Activated CD8-positive, alpha-beta T cell treated with anti-CD3 and anti-CD28 coated beads, Interleukin-2, amount 10 ng/mL, durations not matched to agents 7 days and 5 days (primary cell): Measurements from ENCODE around the gene NCOA3. TPM values are rescaled to one million over a fixed set of nuclear protein-coding genes. Genes with fewer than 3 reads are reported as not detected.
A peak's percentile ranks its signal among the peaks of the same experiment; 100 is the strongest.

Experiments used
- ATAC-seq: fragments of 150-1000 bp; cut with Tn5 transposase; one replicate; pipeline ENCODE4 v1.10.0; 2021; ENCODE audit warnings: moderate library complexity
- CTCF ChIA-PET: fragments of 350-600 bp; sonication (Branson Sonifier 250); formaldehyde crosslinking; loops from one replicate; lab custom pipeline; 2021; ENCODE audit warnings: antibody characterized with exemption; lab: Charles Lee
- POLR2A ChIA-PET: fragments of 350-600 bp; sonication (Branson Sonifier 250); formaldehyde crosslinking; loops from one replicate; lab custom pipeline; 2021; ENCODE audit warnings: antibody characterized with exemption; lab: Charles Lee
- DNase-seq: peaks from one replicate; pipeline ENCODE4 v3.0.0-alpha.2; 2020
- H3K27ac Mint-ChIP-seq: one replicate; pipeline ENCODE4 v1.8.0; 2021; ENCODE audit warnings: mild to moderate bottlenecking, mixed read lengths
- H3K27me3 Mint-ChIP-seq: one replicate; pipeline ENCODE4 v1.8.0; 2021; ENCODE audit warnings: low read depth, mixed read lengths
- H3K36me3 Mint-ChIP-seq: one replicate; pipeline ENCODE4 v1.8.0; 2021; ENCODE audit warnings: low read depth, mixed read lengths
- H3K4me1 Mint-ChIP-seq: one replicate; pipeline ENCODE4 v1.8.0; 2021; ENCODE audit warnings: low read depth, mixed read lengths
- H3K4me3 Mint-ChIP-seq: one replicate; pipeline ENCODE4 v1.8.0; 2021; ENCODE audit warnings: mild to moderate bottlenecking, mixed read lengths
- H3K9me3 Mint-ChIP-seq: one replicate; pipeline ENCODE4 v1.8.0; 2022; ENCODE audit warnings: mixed read lengths; ENCODE audit not compliant: insufficient read depth
- total RNA-seq, 2 experiments: library from RNA; stranded (reverse); gene quantifications; one replicate each; pipeline ENCODE4 v1.2.3, GENCODE V29; 2021

NCOA3 gene
- total RNA-seq, 2 experiments from 2014 or later = 57.4 to 60.1 TPM

DNA sequence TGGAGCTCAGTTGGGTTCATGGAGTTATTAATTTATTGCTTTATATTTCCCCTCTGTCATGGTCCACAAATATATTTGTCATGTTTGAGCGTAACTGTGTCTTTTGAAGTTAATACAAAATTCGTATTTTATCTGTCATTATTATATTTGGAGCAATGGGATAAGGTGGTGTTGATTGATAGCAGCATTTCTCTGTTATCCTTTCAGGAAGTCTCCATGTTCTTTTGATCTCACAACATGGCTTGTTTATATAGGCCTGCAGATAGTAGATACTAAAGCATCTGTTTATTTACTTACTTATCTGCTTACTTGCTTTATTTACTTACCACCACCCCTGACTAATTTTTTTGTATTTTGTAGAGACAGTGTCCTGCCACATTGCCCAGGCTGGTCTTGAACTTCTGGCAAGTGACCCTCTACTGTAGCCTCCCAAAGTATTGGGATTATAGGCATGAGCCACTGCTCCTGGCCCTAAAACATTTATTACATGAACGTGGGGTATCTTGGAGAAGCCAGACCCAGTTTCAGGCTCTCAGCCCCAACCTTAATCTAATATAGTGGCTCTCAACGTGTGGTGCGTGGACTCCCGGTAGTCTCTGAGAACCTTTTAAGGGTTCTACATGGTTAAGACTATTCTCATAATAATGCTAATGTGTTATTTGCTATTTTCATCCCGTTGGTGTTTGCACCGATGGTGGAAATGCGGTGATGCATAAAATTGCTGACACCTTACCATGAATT, 104.2 kb downstream of the NCOA3 start:
- Mint-ChIP-seq H3K4me1 (peaks cover 81% of the 10 kb centered on the region), H3K27ac (peak overlapping the region; percentile 92), H3K4me3 (peak overlapping the region; percentile 51), H3K27me3 (no peaks in the 10 kb centered on the region), H3K9me3 (no peaks in the 10 kb centered on the region), H3K36me3 (peaks cover 49% of the 10 kb centered on the region)
- ATAC-seq (no peak), DNase-seq (no peak)
- ChIA-PET POLR2A (no interaction called here), CTCF (interaction anchor here (1.1 to 1.6 kb wide), 2 partner anchors 9 to 222 kb away, joined by 3 to 4 read pairs; no protein-coding TSS in a partner anchor)

DNA sequence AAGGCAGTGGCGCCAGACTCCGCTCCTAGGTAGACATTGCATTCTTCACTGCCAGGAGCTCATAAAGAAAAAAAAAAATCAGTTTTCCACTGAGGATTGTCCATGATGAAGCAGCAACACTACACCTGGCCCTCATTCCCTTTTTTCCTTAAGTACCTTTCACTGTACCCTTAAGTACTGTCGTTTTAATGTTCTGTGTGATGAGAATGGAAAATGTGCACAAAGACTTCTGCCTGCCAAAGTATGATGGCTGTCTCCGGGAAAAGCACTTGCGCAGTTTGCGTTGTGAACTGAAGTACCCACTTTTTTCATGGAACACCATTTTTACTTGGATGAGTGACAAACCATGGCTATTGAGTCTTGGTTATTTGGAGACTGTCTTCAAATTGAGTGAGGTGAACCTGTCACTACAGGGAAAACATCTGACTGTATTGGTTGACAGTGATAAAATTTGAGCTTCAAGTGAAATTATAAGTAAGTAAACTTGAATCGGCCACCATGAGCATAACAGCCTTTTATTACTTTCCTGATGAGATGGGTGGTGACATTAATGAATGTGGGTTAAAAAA, 104.8 kb downstream of the NCOA3 start:
- Mint-ChIP-seq H3K36me3 (peaks cover 46% of the 10 kb centered on the region), H3K27ac (peak overlapping the region; percentile 92), H3K9me3 (no peaks in the 10 kb centered on the region), H3K4me3 (peak overlapping the region; percentile 47), H3K4me1 (peaks cover 84% of the 10 kb centered on the region), H3K27me3 (no peaks in the 10 kb centered on the region)
- ATAC-seq (no peak), DNase-seq (no peak)
- POLR2A ChIA-PET = no interaction called here
- CTCF ChIA-PET = interaction anchor here (1.1 kb wide), 1 partner anchor 10 kb away, joined by 3 read pairs; no protein-coding TSS in a partner anchor

DNA sequence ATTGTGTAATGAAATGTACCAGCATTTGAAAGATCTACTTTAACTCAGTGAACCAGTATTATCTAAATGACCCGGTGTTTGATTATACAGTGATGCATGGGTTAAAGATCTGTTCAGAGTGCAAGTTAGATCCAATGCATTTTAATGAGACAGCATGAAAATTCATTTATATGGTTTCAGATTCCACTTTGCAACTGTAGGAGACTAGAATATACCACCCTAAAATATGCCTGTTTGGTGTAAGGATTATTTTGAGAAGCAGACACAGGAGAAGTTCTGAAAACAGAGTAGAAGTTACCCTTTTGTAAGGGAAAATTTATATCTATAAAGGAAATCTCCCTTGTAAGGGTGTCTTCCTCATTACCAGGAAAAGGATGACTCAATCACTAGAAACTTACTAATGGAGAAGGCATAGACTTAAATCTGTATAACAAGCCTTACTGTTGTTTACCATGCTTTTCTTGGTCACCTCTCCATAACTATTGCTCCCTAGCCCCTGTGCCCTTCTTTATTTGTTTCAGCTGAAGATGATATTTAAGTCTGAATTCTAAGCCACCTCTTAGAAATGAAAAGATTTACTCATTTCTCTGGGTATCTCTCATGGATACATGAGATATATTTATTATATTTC, 105.4 kb downstream of the NCOA3 start:
- H3K36me3 Mint-ChIP-seq = peaks cover 48% of the 10 kb centered on the region
- ChIA-PET CTCF (no interaction called here), POLR2A (no interaction called here)
- peaks cover 84% of the 10 kb centered on the region for H3K4me1 Mint-ChIP-seq
- peak overlapping the region; percentile 92 for H3K27ac Mint-ChIP-seq
- peak; percentile 34 for ATAC-seq
- peak overlapping the region; percentile 47 for H3K4me3 Mint-ChIP-seq
- DNase-seq = no peak
- no peaks in the 10 kb centered on the region for H3K27me3 Mint-ChIP-seq
- no peaks in the 10 kb centered on the region for H3K9me3 Mint-ChIP-seq

DNA sequence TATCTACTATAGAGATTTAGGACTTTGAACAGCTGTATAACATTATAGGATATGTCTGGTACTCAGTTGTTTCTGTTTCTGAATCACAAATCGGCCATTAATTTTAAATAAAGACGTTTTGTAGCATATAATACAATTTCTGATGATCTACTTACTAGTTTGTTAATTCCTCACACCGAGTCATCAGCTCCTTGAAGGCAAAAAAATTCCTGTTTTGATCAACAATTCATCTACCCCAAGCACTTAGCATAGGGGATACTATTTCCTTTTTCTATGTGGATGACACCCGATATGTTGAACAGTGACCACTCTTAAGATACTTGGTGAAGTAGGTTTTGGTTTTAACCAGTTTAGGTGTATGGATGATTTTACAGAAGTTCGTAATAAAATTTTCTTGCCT, 107.3 kb downstream of the NCOA3 start:
- POLR2A ChIA-PET = interaction anchor here (1.4 to 2.8 kb wide), 2 partner anchors 107 to 122 kb away, joined by 4 to 28 read pairs; partner anchors contain the start of gene NCOA3
- H3K36me3 Mint-ChIP-seq = peaks cover 43% of the 10 kb centered on the region
- H3K4me3 Mint-ChIP-seq = no peak overlapping the region

DNA sequence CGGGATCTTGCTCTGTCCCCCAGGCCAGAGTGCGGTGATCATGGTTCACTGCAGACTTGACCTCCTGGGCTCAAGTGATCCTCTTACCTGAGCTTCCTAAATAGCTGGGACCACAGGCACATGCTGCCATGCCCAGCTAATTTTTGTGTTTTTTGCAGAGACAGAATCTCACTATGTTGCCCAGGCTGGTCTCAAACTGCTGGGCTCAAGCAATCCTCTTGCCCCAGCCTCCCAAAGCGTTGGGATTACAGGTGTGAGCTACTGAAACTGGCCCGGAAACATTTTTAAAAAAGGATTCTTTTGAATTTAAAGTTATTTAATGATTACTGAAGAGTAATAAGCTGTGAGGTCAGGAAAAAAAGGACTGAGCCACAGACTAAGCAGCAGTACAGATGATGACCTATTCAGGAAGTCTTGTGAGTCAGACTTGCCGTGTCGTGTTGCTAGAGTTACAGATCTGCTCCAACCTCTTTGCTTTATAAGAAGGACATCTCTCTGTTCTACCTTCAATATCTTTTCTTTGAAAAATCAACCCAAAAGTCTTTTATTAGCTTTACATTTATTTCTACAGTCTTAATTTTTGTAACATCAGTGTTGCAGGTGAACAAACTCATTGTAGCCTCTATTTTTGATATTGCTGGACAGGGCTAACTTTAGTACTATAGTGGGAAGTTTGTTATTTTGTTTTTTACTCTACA, 108.7 kb downstream of the NCOA3 start:
- ATAC-seq (peak; percentile 87), DNase-seq (peak; percentile 89)
- H3K9me3 Mint-ChIP-seq = no peaks in the 10 kb centered on the region
- H3K36me3 Mint-ChIP-seq = peaks cover 49% of the 10 kb centered on the region
- peak overlapping the region; percentile 69 for H3K4me3 Mint-ChIP-seq
- peak overlapping the region; percentile 94 for H3K27ac Mint-ChIP-seq
- ChIA-PET CTCF (interaction anchor here (0.8 to 3.2 kb wide), 13 partner anchors 9 to 338 kb away, joined by 3 to 30 read pairs (median 4); partner anchors contain the start of gene ZMYND8), POLR2A (interaction anchor here (0.7 to 2.8 kb wide), 6 partner anchors 10 to 1213 kb away, joined by 3 to 28 read pairs (median 4); partner anchors contain the start of genes NCOA3 and ZMYND8)
- H3K27me3 Mint-ChIP-seq = no peaks in the 10 kb centered on the region
- peaks cover 80% of the 10 kb centered on the region for H3K4me1 Mint-ChIP-seq

More for the DNA sequence above, 107.3 kb downstream of the NCOA3 start:
- H3K9me3 Mint-ChIP-seq = no peaks in the 10 kb centered on the region
- peaks cover 80% of the 10 kb centered on the region for H3K4me1 Mint-ChIP-seq
- no peak for DNase-seq
- no peak for ATAC-seq
- CTCF ChIA-PET = interaction anchor here (0.6 to 3.2 kb wide), 8 partner anchors 12 to 636 kb away, joined by 3 to 30 read pairs (median 3); no protein-coding TSS in a partner anchor
- peak overlapping the region; percentile 52 for H3K27ac Mint-ChIP-seq
- H3K27me3 Mint-ChIP-seq = no peaks in the 10 kb centered on the region

- POLR2A ChIA-PET = interaction anchor here (0.7 to 2.8 kb wide), 5 partner anchors 10 to 1212 kb away, joined by 3 to 28 read pairs (median 4); partner anchors contain the start of gene NCOA3
- Mint-ChIP-seq H3K4me3 (peak overlapping the region; percentile 69), H3K27ac (peak overlapping the region; percentile 94), H3K9me3 (no peaks in the 10 kb centered on the region), H3K36me3 (peaks cover 44% of the 10 kb centered on the region), H3K4me1 (peaks cover 78% of the 10 kb centered on the region), H3K27me3 (no peaks in the 10 kb centered on the region)
- no peak for DNase-seq
- ATAC-seq = peak; percentile 72
- CTCF ChIA-PET = interaction anchor here (0.9 to 3.2 kb wide), 10 partner anchors 10 to 338 kb away, joined by 3 to 30 read pairs (median 4); no protein-coding TSS in a partner anchor
Measured at GRCh38 chr20:47610945-47611250, 109.2 kb downstream of the NCOA3 start.

- CTCF ChIA-PET = interaction anchor here (1.3 to 3.2 kb wide), 3 partner anchors 9 to 228 kb away, joined by 6 to 15 read pairs (median 15); no protein-coding TSS in a partner anchor
- peaks cover 3% of the 10 kb centered on the region for H3K9me3 Mint-ChIP-seq
- POLR2A ChIA-PET = interaction anchor here (0.7 kb wide), 1 partner anchor 256 kb away, joined by 3 read pairs; the partner anchor contains the start of gene ZMYND8
- H3K36me3 Mint-ChIP-seq = peaks cover 40% of the 10 kb centered on the region
- no peak overlapping the region for H3K4me3 Mint-ChIP-seq
- H3K4me1 Mint-ChIP-seq = peaks cover 72% of the 10 kb centered on the region
- no peaks in the 10 kb centered on the region for H3K27me3 Mint-ChIP-seq
- ATAC-seq = no peak
- DNase-seq = no peak
- no peak overlapping the region for H3K27ac Mint-ChIP-seq
Measured at GRCh38 chr20:47611785-47612184, 110.1 kb downstream of the NCOA3 start.

DNA sequence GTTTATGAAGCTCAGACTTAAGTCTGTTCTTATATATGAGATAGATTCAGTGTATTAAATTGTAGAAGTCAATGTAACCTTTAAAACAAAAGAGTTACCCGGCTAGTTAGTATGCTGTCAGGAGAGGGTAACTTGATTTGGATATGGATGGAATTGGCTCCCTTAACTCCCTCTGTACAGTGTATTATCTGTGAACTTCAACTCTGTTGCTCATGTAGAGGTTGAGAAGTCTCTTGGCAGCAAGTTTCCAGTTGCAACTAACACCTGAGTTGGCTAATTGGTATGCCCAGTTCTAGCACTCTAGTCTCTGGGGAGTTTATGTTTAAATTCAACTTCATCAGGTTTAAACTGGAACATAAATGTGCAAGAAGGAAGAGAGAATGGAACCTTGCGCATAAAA, 111.0 kb downstream of the NCOA3 start:
- no peak for DNase-seq
- peaks cover 42% of the 10 kb centered on the region for H3K36me3 Mint-ChIP-seq
- ChIA-PET CTCF (interaction anchor here (1.3 to 1.6 kb wide), 2 partner anchors 8 to 11 kb away, joined by 5 to 6 read pairs; no protein-coding TSS in a partner anchor), POLR2A (interaction anchor here (0.7 kb wide), 2 partner anchors 256 to 257 kb away, joined by 3 read pairs; partner anchors contain the start of gene ZMYND8)
- H3K27me3 Mint-ChIP-seq = no peaks in the 10 kb centered on the region
- H3K27ac Mint-ChIP-seq = peak overlapping the region; percentile 37
- no peak for ATAC-seq
- peaks cover 68% of the 10 kb centered on the region for H3K4me1 Mint-ChIP-seq
- H3K9me3 Mint-ChIP-seq = peaks cover 3% of the 10 kb centered on the region
- H3K4me3 Mint-ChIP-seq = no peak overlapping the region

- no peaks in the 10 kb centered on the region for H3K27me3 Mint-ChIP-seq
- H3K4me3 Mint-ChIP-seq = no peak overlapping the region
- H3K4me1 Mint-ChIP-seq = peaks cover 55% of the 10 kb centered on the region
- no peak for ATAC-seq
- peaks cover 33% of the 10 kb centered on the region for H3K36me3 Mint-ChIP-seq
- POLR2A ChIA-PET = interaction anchor here (0.7 to 2.2 kb wide), 2 partner anchors 34 to 112 kb away, joined by 3 to 11 read pairs; partner anchors contain the start of gene NCOA3
- no peak for DNase-seq
- H3K27ac Mint-ChIP-seq = no peak overlapping the region
- CTCF ChIA-PET = interaction anchor here (1.1 to 2.4 kb wide), 7 partner anchors 12 to 419 kb away, joined by 3 to 15 read pairs (median 5); partner anchors contain the start of gene NCOA3
- H3K9me3 Mint-ChIP-seq = peaks cover 3% of the 10 kb centered on the region
Measured at GRCh38 chr20:47614703-47615309, 113.1 kb downstream of the NCOA3 start.

DNA sequence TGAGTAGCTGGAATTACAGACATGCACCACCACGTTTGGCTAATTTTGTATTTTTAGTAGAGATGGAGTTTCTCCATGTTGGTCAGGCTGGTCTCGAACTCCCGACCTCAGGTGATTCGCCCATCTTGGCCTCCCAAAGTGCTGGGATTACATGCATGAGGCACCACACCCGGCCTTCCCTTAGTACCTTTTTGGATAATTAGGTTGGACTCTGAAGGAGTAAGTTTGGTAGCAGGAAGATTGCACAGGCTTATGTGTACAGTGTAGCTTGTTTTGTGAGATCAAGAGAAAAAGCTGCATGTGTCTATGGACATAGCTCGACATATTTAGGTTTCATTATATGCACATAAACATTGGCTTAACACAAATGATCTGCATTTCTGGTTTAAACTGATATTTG, 116.8 kb downstream of the NCOA3 start:
- H3K36me3 Mint-ChIP-seq = peaks cover 36% of the 10 kb centered on the region
- no peaks in the 10 kb centered on the region for H3K27me3 Mint-ChIP-seq
- DNase-seq (no peak), ATAC-seq (no peak)
- no peak overlapping the region for H3K27ac Mint-ChIP-seq
- H3K9me3 Mint-ChIP-seq = peaks cover 3% of the 10 kb centered on the region
- peaks cover 39% of the 10 kb centered on the region for H3K4me1 Mint-ChIP-seq
- ChIA-PET POLR2A (no interaction called here), CTCF (interaction anchor here (1.0 to 5.1 kb wide), 2 partner anchors 112 to 234 kb away, joined by 3 to 47 read pairs; no protein-coding TSS in a partner anchor)
- no peak overlapping the region for H3K4me3 Mint-ChIP-seq
